GM13977 (cell line): ENCODE results near the gene KRTAP29-1.

Experiments
- DNase-seq: peaks from one replicate; pipeline ENCODE4 v3.0.0; 2012; ENCODE audit warnings: low spot score
- in situ Hi-C: fragments of 300-500 bp; cut with MboI; formaldehyde crosslinking; loops from one replicate; pipeline ENCODE4 v1.12.0; 2022; ENCODE audit warnings: low sequenced_read_pairs, low pct_unique_long_range_greater_than_20kb, mixed read lengths, inconsistent platforms; ENCODE audit not compliant: unreplicated experiment
- TF ChIP-seq, protein P1 (sequence below): IDR thresholded peaks from 2 replicates; pipeline ENCODE4 v1.5.1; 2012; ENCODE audit warnings: mild to moderate bottlenecking, control low read depth; ENCODE audit not compliant: insufficient read depth; ENCODE audit errors: extremely low read depth, missing control alignments

Gene KRTAP29-1

GRCh38 chr17:41333836-41334235 is 31.2 kb upstream of the KRTAP29-1 start:
- TF ChIP-seq, protein P1, sequence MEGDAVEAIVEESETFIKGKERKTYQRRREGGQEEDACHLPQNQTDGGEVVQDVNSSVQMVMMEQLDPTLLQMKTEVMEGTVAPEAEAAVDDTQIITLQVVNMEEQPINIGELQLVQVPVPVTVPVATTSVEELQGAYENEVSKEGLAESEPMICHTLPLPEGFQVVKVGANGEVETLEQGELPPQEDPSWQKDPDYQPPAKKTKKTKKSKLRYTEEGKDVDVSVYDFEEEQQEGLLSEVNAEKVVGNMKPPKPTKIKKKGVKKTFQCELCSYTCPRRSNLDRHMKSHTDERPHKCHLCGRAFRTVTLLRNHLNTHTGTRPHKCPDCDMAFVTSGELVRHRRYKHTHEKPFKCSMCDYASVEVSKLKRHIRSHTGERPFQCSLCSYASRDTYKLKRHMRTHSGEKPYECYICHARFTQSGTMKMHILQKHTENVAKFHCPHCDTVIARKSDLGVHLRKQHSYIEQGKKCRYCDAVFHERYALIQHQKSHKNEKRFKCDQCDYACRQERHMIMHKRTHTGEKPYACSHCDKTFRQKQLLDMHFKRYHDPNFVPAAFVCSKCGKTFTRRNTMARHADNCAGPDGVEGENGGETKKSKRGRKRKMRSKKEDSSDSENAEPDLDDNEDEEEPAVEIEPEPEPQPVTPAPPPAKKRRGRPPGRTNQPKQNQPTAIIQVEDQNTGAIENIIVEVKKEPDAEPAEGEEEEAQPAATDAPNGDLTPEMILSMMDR, result no peak
- no peak for DNase-seq

GRCh38 chr17:41333098-41333497 is 30.4 kb upstream of the KRTAP29-1 start:
- in situ Hi-C loops, result no loop called here
- no peak for DNase-seq
- TF ChIP-seq, protein P1, result no peak

More at GRCh38 chr17:41333836-41334235, 31.2 kb upstream of the KRTAP29-1 start:
- in situ Hi-C loops, result no loop called here

- TF ChIP-seq, protein P1, result no peak
- no peak for DNase-seq
- in situ Hi-C loops, result no loop called here
Measured at GRCh38 chr17:41332239-41332638, 29.6 kb upstream of the KRTAP29-1 start.

DNA sequence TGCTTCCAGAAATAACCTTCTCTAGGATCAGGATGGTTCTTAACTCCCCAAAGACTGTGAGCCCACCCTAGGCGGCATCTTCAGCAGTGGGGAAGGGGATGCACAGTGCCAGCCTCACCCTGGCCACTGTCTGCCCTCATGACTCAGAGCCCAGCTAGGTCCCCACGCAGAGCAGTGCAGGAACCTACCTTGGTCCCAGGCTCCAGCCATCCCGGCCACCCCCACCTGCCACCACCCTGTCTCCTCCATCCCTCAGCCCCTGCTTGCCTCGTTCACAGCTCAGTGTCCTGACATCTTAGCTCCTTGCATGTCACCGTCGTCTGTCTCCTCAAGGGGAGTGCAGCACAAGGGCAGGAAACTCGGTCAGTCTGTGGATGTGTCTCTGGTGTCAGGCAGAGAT is 29.0 kb upstream of the KRTAP29-1 start:
- no peak for DNase-seq
- TF ChIP-seq, protein P1, result no peak
- in situ Hi-C loops, result no loop called here

GRCh38 chr17:41329279-41329948 is 26.8 kb upstream of the KRTAP29-1 start:
- in situ Hi-C loops, result no loop called here
- DNase-seq, result no peak
- TF ChIP-seq, protein P1, result peak; percentile 64

GRCh38 chr17:41328207-41328606 is 25.6 kb upstream of the KRTAP29-1 start:
- no peak for DNase-seq
- in situ Hi-C loops, result no loop called here
- TF ChIP-seq, protein P1, result no peak
